Urinary bladder (tissue), 2 donors: Measurements from ENCODE around the gene RNASE8. TPM values are rescaled to one million over a fixed set of nuclear protein-coding genes. Genes with fewer than 3 reads are reported as not detected.

ENCODE experiments used
- polyA plus RNA-seq: library from polyadenylated mRNA; stranded (reverse); fragments of 200-250 nt; gene quantifications from one replicate; pipeline ENCODE4 v1.2.3, GENCODE V29; 2013
- total RNA-seq: library from RNA; depleted of rRNA; stranded (reverse); fragments of >200 nt; gene quantifications from one replicate; pipeline ENCODE4 v1.2.3, GENCODE V29; 2014
- donor health status: healthy.

RNASE8 gene
- total and polyA plus RNA-seq, 2 donors, result not detected

Other genes starting within 250 kb of the RNASE8 start
- gene RNASE3, start 166.4 kb upstream of the RNASE8 start, total RNA-seq, result not detected
- not detected for gene RNASE3, start 166.4 kb upstream of the RNASE8 start, polyA plus RNA-seq
- 1.3 TPM for gene RNASE2, start 102.3 kb upstream of the RNASE8 start, total RNA-seq
- gene RNASE2, start 102.3 kb upstream of the RNASE8 start, polyA plus RNA-seq, result 11.4 TPM
- 38.3 TPM for gene METTL17, start 67.8 kb upstream of the RNASE8 start, total RNA-seq
- gene METTL17, start 67.8 kb upstream of the RNASE8 start, polyA plus RNA-seq, result 52.1 TPM
- gene SLC39A2, start 58.5 kb upstream of the RNASE8 start, total RNA-seq, result 1.2 TPM
- gene SLC39A2, start 58.5 kb upstream of the RNASE8 start, polyA plus RNA-seq, result 0.47 TPM
- gene NDRG2, start 32.8 kb upstream of the RNASE8 start, total RNA-seq, result 84.5 TPM
- 272 TPM for gene NDRG2, start 32.8 kb upstream of the RNASE8 start, polyA plus RNA-seq
- not detected for gene TPPP2, start 27.6 kb upstream of the RNASE8 start, total RNA-seq
- not detected for gene TPPP2, start 27.6 kb upstream of the RNASE8 start, polyA plus RNA-seq
- not detected for gene RNASE13, start 23.0 kb upstream of the RNASE8 start, total RNA-seq
- not detected for gene RNASE13, start 23.0 kb upstream of the RNASE8 start, polyA plus RNA-seq
- gene RNASE7, start 15.5 kb upstream of the RNASE8 start, total RNA-seq, result not detected
- gene RNASE7, start 15.5 kb upstream of the RNASE8 start, polyA plus RNA-seq, result 0.06 TPM
- gene ARHGEF40, start 12.5 kb downstream of the RNASE8 start, total RNA-seq, result 43.9 TPM
- 27.9 TPM for gene ARHGEF40, start 12.5 kb downstream of the RNASE8 start, polyA plus RNA-seq
- 9.8 TPM for gene ZNF219, start 40.8 kb downstream of the RNASE8 start, total RNA-seq
- 67.1 TPM for gene ZNF219, start 40.8 kb downstream of the RNASE8 start, polyA plus RNA-seq
- gene TMEM253, start 43.2 kb downstream of the RNASE8 start, total RNA-seq, result 0.37 TPM
- 0.42 TPM for gene TMEM253, start 43.2 kb downstream of the RNASE8 start, polyA plus RNA-seq
- not detected for gene OR5AU1, start 98.2 kb downstream of the RNASE8 start, total RNA-seq
- gene OR5AU1, start 98.2 kb downstream of the RNASE8 start, polyA plus RNA-seq, result not detected
- 504 TPM for gene HNRNPC, start 211.6 kb downstream of the RNASE8 start, total RNA-seq
- gene HNRNPC, start 211.6 kb downstream of the RNASE8 start, polyA plus RNA-seq, result 476 TPM
- gene RPGRIP1, start 222.3 kb downstream of the RNASE8 start, total RNA-seq, result 0.48 TPM
- gene RPGRIP1, start 222.3 kb downstream of the RNASE8 start, polyA plus RNA-seq, result 0.15 TPM